NOMO-1 treated with dmso at 0.1 percent for 144 hours (cell line): Measurements from ENCODE around the gene HLTF.
A peak's percentile ranks its signal among the peaks of the same experiment; 100 is the strongest.

Source experiments
- DNase-seq: peaks from one replicate; lab custom pipeline; 2025; ENCODE audit not compliant: unreplicated experiment; lab: John Stamatoyannopoulos, UW

The HLTF gene

DNA sequence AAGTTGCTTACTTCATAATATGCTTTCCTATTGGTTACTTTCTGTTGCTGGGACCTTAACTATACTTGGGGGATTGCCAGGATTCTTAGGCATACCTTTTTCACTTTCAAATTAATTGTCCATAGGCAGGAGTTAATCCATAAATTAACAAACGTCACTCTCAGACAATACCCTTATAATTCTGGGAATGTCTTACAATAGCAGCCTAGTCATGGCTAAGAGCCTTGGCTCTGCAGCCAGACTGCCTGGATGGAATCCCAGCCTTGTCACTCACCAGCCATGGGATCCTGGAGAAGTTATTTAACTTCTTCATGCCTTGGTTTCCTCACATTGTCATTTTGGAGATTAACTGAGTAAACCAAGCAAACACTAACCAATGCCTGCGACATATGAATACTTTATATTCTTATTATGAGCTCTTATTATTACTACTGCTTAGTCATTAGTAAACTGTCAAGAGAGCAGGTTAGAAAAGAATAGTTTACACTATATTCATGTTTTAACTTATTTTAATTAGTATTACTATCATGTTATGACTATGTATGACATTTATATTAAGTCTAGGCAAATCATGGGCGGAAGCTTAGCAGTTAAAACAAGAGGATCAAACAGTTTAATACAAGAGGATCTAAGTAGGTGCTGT is 66.0 kb downstream of the HLTF start:
- no peak for DNase-seq

DNA sequence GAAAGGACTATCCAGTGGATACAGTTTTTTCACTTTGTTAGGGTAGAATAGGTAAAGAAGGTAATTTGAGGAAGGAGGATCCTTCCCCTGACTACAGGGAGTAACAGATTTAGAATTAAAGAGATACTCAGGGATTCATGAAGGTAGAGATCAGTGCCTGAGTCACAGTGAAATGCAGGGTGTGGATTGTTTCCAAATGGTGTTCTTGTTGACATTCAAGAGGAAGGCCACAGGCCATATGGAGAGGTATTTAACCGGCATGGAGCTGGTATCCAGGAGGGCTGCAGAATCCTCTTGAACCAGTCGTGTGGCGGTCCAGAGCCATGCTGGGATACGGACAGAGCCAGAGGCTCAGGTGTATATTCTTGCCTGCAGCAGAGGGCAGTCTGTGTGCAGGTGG is 66.8 kb downstream of the HLTF start:
- DNase-seq = no peak

DNA sequence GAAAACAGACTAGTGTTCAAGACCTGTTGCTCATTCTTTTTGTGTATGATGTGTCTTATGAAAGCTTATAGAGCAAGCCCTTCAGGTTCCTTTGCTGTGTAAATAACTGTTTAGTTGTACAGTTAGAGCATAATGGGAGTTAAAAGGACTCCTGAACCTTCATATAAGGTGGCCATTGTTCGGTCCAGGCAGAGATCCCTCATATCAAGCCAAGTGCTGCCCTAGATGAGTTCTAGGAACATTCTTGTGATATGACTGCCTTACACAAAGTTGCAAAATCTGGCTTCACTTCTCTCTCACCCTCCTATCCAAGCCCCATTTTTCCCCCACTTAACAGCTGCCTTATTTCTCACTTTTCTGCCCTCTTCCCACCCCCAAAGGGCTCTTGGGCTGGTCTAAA is 68.1 kb downstream of the HLTF start:
- no peak for DNase-seq

DNA sequence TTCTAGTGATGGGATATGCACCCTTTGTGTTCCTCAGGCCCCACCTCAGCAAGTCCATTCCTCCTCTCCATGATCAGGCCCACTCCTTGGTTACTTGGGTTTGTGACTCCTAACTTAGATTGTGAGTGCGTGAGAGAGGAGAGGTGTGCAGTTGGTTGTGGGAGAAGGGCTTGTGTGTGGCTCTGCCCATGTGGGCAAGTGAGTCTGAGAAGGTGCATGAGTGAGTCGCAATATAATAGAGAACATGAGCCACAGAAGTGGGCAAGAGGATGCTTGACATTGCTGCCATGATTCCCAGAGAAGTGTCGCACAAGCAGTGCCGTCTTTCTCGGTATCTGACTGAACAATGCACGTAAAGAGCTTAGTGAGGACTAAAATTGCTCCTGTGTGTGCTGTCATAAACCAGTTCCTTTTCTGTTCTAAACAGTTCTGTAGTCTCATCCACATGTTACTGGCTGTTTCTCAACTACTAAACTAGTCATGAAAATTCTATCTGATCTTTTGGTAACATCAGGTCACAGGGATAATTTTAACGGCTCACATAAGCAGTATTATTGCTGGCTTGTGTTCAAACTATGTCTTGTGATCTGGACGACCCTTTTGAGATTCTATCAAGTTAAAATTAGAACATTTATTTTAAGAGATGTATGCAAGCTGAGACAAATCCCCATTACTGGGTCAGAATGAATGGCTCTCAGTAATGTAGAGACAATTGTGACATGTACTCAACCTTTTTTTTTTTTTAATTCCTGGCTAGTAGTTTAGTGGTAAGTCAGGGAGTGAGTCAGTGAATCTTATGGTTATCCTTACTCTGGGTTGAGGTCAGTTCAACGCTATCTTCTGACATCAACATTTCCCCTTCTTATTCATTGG is 69.4 kb downstream of the HLTF start:
- DNase-seq = no peak

DNA sequence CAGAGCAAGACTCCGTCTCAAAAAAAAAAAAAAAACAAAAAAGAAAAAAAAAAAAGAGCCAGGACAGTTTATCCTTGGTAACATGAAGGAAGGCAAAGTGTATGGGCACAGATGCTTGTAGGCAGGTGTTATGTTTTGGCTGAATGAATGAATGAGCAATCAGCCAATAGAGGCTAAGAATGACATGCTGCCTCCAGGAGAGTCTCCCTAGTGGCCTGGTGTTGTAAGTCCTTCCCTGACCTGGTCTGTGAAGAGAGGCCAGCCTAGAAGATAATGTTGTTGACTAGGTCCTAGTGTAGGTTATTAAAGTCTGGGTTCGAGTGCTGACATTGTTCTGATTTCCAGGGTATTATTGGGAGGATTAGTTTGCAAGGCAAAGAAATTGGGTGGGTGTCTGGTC is 70.1 kb downstream of the HLTF start:
- no peak for DNase-seq

DNA sequence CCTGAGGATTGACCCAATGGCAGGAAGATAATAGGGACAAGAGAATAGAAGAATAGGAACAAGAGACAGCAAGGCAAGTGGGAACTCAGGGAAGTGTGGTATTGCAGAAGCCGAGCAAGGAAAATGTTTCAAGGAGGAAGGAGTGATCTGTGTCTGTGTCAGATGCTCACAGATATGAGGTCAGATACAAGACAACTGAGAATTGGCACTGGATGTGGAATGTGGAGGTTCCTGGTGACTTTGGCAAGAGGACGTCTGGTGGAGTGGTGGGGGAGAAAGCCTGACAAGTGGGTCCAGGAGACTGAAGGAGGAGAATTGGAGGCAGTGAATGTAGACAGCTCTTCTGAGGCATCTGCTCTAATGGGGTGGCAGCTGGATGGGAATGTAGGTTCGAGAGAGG is 70.9 kb downstream of the HLTF start:
- DNase-seq = no peak

DNA sequence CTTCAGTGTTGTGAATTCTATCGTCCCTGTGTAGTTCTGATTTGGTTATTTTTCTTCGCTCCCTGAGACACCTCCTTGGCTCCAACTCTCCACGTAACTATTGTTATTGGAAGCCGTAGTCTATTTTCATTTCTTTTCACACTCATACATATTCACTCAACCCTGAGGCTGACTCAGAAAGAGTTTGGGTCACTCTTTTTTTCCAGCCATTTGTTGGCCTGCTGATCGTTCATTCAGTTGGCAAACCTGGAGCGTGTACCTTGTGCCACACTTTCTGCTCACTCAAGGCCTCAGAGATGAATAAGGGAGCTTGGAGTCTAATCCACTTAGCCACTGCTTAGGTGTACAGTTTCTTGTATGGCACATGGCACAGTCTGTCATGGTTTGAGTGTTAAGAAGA is 72.6 kb downstream of the HLTF start:
- no peak for DNase-seq

DNA sequence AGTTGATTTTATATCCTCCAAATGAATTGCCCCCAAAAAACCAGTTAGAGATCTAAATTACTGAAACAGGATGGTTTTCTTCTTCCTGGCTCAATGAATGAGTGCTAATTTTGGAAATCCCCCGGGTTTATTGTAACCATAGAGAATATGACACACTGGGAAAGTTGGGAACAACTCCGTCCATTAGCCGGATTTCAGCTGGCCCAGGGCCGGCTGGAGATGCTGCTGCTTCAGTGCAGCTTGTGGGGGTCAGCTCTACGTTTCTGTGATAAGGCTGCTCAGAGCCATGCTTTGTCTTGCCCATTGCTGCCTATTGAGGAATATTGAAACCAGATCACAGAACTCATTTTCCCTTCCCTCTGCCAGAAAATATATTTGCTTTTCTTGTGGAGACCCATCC is 74.7 kb downstream of the HLTF start:
- no peak for DNase-seq

DNA sequence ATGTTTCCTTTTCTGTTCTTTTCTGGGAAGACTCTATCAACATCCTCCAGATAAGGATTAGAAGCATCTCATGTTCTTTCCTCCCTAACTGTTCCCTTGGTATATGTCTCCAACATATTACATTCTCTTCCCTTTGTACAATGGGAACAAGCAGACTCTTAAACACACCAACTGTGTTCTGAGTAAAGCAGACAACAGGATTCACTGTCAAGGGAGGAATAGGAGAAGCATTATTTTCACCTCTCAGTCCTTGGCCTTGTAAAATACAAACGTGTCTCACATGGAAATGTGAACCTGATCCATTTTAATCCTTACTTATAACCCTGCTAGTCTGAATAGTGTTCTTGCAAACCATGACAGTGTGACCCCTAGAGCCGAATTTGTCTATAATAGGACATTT is 75.4 kb downstream of the HLTF start:
- DNase-seq = no peak

DNA sequence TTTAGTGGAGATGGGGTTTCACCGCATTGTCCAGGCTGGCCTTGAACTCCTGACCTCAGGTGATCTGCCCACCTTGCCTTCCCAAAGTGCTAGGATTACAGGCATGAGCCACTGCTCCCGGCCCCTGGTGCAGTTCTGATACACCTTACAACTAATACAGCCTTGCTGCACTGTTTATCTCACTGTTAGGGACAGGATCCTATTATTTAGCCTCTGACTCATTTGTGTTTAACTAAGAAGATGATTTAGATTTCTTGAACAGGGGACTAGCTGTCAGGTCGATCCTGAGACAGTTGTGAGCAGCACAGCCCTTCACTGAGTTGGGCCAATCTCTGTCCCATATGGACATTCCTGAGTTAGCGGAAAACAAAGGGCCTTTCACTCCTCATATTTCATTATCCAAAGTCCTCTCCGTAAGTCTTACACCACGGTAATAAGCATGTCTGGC is 75.8 kb downstream of the HLTF start:
- no peak for DNase-seq

DNA sequence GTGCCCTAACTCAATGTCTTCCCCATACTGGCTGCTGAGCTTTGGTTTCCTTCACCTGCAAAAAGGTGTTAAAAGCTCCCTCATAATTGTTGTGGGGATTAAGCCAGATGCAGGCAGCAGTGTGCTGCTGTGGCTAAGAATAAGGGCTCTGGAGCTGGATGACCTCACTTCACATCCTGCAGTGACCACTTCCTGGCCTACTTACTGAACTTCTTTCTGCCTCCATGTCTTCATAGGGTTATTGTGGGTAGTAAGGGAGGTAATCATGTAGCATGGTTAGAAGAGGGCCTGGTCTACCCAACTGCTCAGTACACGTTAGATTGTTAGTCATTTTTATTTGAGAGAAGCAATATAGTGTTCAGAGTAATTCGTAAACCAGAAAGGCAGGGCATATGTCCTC is 76.6 kb downstream of the HLTF start:
- DNase-seq = no peak

DNA sequence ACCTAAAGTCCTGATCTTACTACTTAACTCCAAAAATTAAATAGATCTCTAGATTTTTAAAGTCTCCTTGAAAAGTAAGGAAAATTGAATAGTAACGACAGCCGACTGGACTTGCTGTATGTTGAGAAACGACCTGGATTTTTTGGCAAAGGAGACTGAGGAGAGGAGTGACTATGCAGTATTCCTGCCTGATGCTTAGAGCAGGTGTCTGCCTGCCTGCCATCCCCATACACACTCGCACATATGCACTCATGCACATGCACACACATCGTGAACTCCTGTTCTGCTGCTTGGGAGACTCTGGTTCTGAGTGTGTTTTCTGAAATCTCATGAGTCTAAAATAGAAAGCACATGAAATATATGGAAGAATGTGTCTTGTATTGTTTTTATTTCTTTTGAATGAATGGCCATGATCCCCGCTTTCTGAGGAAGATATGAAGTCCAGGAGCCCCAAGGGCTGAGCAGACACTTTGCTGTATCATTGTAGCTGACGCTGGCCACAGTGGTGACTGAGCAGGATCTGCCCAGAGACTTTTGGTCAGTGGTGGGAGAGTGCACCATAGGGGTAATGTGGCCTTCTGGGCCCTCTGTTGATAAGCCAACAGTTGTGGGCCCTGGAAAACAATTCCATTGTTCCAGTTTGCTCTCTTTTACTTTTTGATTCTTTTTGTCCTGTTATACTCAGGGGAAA is 78.6 kb downstream of the HLTF start:
- no peak for DNase-seq

DNA sequence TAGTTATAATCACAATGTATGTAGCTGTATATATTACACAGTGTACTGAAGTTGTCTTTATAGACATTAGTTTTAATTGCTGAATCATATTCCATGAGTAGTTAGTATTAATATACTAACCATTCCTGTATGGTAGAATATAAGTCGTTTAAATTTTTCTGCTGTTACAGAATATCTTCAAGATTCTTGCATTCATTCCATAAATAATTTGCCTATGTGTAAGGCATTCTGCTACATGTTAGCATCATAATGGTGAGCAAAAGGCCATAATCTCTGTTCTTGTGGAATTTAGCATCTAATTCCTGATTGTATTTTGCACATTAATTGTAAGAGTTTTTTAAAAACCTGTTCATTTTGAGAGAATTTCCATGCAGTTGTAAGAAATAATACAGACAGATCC is 80.9 kb downstream of the HLTF start:
- no peak for DNase-seq

DNA sequence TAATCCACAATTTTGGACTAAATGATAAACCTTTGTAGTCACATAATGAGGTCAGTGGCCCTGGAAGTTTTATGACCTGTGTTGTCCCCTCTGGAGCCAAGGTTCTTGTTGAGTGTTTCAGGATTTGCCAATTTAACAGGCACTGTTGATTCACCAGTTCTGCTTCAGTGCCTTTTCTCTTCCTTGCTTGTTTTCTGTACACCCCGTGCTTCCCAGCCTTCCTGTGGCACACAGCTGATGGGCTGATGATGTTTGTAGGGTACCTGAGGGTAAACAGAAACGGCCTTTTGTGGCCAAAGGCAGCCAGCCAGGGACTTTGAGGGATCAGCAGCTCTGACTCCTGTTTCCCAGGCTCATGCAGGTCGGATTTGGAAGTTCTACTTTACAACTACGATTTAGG is 81.7 kb downstream of the HLTF start:
- DNase-seq = no peak

DNA sequence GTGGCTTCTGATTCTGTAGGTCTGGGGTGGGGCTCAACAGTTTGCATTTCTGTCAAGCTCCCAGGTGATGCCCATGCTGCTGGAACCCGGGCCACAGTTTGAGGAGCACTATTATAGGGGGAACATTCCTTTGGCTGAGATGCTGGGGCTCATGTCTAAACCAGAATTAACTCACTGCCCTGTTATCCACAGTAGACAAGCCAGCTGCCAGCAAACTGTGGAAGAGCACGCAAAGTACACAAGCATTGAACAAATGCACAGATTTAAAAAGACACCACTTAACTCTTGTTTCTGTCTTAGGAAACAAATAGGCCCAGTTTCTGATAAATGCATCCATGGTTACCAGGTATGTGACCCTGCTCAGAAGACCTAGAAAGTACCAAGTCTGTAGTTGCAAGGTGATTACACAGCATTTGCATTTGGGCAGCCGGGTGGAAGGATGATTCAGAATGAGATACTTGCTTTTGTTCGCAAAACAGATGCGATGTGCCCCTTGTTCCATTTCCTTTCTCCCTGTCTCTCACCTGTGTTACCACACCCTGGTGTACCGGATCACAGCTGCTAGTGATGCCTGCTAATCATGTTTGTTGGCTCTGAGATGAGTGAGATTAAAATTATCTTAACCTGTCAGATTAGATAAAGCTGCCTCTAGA is 82.6 kb downstream of the HLTF start:
- no peak for DNase-seq

DNA sequence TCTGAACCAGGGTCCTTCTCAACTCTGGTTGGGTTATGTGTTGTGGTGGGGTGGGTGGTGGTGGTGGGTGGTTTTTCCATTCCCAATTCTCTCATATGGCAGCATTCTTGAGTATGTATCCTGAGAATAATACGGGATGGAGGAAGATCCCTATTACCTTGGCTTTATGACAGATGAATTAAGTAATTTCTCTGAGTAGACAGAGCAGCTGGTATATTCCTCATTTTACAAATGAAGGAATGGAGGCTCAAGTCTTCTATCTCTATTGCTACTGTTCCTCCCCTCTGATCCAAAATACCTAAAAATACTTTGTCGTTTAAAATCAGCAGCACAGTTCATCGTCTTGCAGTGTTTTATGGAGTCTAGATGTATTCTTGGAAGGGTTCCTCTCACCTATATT is 84.6 kb downstream of the HLTF start:
- no peak for DNase-seq

DNA sequence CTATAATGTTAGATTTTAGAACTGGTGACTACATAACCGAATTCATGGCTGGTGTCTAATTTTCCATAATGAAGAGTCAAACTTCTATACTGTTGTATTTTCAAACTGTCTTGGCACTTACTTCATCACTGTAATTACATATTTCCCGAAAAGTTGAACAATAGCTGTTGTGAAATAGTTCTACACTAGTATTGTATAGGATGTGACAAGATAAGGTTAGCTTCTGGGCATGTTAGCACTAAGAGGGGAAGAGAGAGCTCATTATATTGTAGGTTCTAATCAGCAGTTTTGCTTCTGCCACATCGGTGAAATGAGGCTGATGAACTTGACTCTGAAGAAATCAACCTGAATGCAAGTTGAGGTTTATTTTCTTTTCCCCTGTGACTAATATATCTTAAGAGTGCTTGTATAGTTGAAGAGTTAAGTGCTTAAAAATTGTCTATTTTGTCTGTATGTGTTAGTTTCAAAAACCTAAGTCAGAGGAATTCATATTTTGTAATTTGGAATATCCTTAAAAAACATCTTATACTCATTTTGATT is 86.1 kb downstream of the HLTF start:
- peak; percentile 90 for DNase-seq

DNA sequence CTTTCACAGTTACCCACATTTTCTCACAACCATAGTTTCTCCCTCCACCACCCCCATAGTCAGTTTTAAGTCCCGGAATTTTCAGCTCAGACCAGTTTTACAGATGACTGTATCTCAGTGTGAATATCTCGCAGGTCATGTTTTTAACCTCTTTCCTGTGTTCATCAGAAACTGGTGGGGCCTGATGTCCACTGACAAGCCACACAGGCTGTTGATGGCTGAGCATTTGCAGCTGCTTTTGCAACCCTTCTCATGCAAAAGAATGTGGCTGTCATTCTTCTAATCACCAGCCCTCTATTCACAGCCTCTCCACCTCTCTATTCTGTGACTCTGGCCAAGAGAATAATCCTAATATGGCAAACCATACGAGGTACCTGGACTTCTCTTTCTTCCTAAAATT is 86.5 kb downstream of the HLTF start:
- DNase-seq = peak; percentile 71

DNA sequence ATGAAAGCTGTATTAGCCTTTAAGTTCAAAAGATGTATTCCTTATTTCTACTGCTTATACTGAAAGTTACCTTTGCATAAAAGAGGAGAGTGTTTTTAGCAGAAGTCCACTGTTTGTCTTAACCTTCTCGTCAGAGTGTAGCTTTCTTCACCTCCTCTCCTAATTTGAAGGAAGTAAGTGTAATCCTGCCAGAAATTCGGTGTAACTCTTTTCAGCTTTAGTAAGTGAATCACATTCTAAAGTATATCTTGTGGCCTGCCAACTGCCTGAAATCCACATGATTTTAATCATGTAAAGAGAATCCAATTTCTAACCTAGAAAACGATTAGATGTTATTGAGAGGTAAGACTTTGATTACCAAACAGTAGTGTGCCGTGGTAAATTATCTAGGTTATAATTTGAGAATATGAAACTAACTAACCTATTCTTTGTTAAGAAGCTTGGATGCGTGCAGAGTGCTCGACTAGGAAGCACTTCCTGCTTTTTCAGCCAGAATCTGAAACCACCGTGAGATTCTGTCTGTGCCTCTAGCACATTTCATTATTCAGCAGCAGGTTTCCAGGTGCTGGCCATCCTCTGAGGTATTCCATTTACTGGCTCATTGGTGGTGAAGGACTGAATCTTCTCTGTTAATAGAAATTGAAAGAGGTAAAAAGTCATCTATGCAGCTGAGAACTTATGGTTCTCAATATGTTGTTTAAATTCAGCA is 87.5 kb downstream of the HLTF start:
- no peak for DNase-seq

DNA sequence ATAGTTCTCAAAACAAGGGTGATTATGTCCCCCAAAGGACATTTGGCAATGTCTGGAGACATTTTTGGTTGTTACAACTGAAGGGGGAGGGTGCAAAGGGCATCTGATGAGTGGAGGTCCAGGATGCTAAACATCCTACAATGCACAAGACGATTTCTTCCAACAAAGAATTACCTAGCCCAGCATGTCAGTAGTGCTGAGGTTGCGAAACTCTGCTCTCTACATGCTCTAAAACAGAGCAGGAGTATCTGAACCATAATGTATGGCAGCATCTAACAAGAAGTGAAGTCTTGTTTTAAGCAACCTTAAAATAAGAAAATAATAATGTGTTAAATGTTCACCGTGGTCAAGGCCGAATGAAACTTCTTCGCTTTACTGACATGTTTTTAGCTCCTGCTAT is 88.0 kb downstream of the HLTF start:
- DNase-seq = no peak

DNA sequence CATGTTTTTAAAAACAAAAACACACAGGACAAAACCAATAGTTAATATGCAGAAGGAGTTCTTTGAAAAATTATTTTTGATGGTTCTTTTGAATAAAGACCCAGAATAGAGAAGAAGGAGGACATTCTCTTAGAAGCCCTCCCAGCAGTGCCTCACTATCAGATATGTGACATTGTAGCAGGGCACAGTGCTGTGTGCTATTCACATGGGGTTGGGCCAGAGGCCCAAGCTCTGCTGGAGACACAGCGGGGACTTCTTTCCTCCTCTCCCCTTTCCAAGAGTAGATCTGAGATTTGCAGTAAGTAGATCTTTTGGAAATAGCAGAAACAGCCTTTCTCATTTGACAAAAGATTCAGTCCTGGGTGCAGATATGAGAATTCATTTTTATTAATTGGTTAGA is 88.7 kb downstream of the HLTF start:
- no peak for DNase-seq
